HG03039 (cell line): Measurements from ENCODE around the gene CCNJ.
A peak's percentile ranks its signal among the peaks of the same experiment; 100 is the strongest.
"Not testable (repeated sequence)": the region's sequence is repeated elsewhere in the genome, so short reads cannot be mapped to it uniquely, and the experiment has no call there.

Experiments used
- ATAC-seq: cut with Tn5 transposase; IDR thresholded peaks from one replicate; pipeline ENCODE4 v1.9.1; 2021; ENCODE audit warnings: mild to moderate bottlenecking, moderate library complexity; ENCODE audit not compliant: unreplicated experiment

CCNJ gene, protein sequence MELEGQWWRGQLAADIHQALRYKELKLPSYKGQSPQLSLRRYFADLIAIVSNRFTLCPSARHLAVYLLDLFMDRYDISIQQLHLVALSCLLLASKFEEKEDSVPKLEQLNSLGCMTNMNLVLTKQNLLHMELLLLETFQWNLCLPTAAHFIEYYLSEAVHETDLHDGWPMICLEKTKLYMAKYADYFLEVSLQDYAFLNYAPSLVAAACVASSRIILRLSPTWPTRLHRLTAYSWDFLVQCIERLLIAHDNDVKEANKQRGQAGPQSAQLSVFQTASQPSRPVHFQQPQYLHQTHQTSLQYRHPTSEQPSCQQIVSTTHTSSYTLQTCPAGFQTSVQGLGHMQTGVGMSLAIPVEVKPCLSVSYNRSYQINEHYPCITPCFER

DNA sequence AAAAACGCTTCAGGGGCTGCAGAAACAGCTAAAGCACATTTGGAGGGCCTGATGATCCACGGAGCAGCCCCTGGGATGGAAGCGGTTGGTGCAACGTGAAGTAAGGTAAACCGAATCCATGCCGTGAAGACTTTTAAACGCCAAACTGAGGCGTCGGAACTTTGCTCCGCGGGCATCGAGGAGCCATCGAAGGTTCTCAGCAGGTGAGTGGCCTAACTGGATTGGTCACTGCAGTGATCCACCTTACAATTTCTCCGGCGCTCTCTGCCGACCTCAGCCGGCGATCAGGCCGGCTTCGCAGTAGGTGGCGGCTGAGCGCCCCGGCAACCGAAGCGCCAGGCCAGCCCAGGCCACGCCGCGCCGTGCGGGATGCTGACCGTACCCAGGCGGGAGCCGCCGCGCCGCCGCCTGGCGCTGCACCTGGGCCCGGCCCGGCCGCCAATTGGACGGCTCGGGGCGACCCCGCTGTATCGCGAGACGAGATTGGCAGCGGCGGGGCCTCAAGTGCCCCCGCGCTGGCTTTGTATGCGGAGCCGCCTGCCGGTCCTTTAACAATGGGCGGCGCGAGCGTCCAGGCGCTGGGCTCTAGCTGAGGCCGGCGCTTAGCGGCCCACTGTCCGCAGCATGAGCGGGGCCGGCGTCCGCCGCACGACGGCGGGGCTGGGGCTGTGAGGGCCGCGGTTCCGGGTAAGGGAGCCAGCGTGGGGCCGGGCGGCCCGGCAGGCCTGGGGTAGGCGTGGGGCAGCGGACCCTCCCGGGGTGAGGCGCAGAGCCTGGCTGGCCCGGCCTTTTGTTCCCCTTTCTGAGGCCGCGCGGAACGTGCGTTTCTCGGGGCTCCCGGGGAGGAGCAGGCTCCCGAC, at the start of gene CCNJ:
TSS of gene CCNJ (plus strand) at position 551 of the 860 bp plus-strand sequence. CDS start 811 bp downstream, outside the sequence.
- ATAC-seq: peak; percentile 69

DNA sequence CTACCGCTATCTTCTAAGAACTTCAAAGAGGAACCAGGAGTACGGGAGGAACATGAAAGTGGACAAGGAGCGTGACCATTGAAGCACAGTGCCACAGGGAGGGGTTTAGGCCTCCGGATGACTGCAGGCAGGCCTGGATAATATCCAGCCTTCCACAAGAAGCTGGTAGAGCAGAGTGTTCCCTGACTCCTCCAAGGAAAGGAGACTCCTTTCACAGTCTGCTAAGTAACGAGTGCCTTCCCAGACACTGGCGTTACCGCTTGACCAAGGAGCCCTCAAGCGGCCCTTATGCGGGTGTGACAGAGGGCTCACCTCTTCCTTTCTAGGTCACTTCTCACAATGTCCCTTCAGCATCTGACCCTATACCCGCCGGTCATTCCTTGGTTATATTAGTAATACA, 49.0 kb upstream of the CCNJ start:
- not testable (repeated sequence) for ATAC-seq

DNA sequence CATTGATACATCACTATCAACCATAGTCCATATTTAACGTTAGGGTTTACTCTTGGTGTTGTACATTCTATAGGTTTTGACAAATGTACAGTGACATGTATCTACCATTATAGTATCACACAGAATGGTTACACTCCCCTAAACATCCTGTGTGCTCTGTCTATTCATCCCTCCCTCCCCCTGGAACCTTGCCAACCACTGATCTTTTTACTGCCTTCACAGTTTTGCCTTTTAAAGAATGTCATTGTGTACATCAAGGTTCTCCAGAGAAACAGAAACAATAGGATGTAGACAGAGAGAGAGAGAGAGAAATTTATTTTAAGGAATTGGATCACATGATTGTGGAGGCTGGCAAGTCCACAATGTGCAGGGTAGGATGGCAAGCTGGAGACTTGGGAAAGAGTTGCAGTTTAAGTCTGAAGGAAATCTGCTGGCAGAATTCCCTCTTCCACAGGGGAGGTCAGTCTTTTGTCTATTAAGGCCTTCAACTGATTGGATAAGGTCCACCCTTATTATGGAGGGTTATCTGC, 45.1 kb upstream of the CCNJ start:
- no peak for ATAC-seq

DNA sequence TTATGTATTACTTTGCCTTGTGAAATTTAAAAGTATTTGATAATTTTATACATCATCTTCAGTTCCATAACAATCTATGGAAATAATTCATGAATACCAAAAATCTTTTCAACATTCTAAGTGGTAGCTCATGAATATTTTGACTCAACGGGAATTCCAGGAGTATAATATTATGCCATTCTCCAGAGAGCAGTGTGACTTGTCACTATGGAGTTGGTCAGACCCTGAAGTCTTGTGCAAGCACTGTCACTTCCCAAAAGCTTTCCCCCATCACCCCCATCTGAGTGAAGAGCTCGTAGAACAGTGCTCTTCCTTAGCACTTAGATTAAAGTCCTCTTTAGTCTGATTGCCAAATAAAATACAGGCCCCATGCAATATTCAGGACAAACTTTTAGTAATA, 29.4 kb upstream of the CCNJ start:
- no peak for ATAC-seq

DNA sequence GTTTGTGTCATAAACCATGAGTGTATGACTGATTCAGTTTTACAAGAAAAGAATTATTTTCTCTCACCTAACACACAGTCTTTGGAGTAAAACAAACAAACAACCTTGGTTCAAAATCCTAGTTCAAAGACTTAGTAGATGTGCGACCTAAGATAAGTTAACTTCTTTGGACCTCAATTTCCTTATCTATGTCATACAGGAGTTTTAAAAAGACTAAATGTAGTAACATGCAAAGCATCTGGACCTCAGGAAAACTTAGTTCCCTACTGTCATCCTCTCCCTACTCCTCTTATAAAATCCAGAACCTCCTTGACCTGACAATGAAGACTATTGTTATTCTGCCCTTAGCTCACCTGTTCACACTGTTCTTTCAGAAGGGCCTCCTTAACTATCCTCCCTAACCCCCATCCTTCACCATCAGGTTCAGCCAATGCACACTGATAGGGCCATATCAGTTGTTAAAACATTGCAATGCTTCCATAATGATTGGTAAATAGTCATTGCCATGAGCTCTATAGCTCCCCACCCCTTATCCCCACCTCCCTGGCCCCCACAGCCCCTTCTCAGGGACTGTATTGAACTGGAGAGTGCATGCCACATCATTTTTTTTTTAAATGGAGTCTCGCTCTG, 28.8 kb upstream of the CCNJ start:
- ATAC-seq: no peak

DNA sequence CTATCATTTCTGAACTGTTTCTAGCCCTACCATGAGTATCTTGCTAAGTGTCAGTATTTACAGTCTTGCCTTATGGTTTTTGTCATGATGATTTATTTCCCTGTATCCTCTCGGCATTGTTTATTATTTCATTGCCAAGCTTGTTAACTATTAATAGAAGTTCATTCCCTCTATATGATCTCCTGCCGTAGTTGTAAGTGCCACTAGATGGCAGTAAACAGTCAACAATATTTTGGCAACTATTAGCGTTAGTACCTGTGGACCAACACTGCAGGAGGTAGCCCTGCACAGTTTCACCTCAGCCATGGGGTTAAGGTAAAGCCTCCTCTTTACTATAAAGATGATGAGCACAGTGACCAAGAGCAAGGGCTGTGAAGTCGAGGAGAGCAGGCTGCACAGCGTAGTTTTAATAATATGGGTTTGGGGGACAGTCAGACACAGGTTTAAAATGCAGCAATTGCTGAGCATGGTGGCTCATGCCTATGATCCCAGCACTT, 26.1 kb upstream of the CCNJ start:
- ATAC-seq: no peak

DNA sequence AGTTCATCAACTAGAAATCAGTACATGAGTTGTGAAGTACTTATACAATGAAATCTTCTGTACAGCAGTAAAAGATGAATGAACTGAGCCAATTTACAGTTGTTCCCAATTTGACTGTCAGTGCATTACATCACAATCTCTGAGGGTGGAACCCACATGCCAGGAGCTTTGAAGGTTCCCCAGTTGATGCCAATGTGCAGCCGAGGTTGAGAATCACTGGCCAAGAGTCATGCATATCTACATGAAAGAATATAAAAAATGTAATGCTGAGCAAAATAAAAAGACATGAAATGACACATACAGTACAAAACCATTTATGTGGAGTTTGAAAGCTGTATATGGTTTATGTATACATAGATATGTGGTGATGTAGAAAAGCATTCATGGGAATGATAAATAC, 22.1 kb upstream of the CCNJ start:
- no peak for ATAC-seq

DNA sequence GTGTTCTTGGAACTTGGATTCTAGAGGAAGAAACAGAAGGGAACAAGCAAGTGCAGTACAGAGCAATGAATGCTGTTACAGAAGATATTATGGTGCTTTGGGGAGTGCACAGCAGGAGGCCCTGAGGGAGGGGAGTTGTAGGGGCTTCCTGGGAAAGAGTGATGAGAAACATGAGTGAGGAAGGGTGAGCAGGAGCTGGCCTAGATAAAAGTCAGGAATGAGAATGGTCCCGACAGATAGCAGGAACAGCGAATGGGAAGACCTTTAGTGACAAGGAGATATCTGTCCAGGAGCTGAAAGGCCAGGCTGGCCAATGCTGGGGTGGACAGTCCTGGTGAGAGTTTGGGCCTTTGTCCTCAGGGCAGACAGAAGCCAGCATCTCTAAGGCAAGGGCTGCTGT, 20.6 kb upstream of the CCNJ start:
- ATAC-seq: no peak

DNA sequence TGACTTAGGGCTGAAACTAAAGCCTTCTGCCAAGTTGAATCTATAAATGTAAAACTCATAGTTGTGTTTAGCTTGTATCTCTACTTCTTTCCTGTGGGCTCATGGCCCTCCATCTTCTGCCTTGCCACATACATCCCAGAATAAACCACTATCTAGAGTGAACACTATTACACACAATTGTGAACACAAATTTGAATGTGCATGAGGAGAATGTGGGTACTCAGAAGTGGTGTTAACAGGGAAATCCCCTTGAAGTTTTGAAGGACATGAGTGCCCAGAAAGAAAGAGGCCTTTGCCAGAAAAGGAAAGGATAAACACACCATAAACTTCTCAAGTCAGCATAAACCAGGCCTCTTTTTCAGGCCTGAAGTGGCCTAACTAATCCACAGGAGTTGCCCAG, 20.2 kb upstream of the CCNJ start:
- ATAC-seq: no peak

DNA sequence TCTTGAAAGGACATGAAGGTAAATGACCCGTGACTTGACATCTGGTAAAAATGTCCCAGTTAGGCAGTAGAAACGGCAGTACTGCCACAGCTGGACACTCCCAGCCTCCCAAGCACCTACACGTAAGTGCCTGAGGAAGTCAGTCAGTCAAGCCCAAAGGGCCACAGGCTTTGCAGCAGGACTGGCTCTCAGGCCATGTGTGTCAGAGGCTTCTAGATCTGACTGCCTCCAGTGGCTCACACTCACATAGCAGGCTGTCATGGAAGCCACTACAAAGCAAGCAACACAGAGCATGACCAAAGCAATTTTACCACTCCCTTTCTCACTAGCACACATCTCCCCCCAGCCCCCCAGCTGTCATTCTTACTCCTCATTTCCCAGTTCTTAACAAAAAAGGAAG, 17.8 kb upstream of the CCNJ start:
- ATAC-seq: no peak

DNA sequence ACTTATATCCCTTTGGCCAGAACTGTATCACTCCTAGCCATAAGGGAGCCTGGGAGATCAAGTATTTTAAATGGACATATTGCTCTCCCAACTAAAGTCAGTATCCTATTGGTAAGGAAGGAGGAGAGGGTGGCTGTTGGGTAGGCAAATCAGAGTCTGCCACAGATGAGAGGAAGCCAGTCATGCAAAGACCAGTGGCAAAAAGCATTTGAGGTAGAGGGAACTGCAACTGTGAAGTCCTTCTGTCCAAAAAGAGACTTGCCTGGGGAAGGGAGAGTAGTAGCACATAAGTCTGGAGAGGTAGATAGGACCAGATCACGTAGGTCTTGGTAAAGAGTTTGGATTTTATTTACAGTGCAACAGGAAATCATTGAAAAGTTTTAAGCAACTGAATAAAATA, 8.8 kb upstream of the CCNJ start:
- no peak for ATAC-seq

DNA sequence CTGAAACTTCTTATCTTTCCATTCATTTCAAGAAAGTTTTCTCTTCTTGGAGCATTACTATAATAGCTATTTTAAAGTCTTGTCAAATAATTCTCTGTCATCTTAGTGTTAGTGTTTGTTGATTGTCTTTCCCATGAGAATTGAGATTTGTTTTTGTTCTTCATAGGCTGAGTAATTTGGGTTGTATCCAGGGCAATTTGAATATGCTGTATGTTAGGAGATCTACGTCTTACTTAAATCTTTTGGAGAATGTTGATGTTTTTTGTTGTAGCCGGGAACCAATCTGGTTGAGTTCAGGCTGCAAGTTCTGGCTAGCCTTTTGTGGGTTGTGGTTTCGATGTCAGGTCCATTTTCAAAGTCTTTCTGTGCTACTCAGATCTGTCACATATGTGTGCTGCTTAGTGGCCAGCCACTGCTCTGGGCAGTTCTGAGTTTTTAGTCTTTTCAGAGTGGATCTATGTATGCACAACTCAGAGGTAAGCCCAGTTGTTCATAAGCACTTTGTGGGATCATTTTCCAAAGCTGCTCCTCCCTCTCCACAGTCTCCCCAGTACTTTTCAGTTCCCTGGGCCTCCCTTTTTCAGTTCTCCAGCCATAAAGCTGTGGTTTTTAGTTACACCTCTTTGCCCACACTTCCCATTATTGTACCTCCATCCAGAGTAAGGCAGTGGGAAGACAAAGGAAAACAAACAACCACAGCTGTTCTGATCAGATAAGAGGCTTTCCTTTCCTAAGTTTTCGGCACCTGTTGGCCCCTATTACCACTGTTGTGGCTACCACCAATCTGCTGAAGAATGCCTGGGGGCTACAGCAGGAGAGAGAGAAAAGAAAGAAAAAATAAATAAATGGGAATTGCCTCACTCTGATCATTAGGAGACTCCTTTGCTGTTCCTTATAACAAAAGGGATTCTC, 4.7 kb upstream of the CCNJ start:
- ATAC-seq: no peak

DNA sequence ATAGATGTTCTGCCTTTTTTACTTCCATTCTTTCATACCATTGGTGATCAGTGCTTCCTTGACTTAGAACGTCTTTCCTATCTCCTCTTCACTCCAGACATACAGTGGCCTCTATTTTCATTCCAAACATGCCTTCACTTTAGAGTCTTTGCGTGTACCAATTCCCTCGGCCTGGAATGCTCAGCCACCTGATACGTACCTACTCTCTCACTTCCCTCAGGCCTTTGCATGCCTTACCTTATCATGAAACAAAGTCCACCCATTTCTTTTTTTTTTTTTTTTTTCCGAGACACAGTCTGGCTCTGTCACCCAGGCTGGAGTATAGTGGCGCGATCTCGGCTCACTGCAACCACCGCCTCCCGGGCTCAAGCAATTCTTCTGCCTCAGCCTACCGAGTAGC, 2.2 kb upstream of the CCNJ start:
- no peak for ATAC-seq

DNA sequence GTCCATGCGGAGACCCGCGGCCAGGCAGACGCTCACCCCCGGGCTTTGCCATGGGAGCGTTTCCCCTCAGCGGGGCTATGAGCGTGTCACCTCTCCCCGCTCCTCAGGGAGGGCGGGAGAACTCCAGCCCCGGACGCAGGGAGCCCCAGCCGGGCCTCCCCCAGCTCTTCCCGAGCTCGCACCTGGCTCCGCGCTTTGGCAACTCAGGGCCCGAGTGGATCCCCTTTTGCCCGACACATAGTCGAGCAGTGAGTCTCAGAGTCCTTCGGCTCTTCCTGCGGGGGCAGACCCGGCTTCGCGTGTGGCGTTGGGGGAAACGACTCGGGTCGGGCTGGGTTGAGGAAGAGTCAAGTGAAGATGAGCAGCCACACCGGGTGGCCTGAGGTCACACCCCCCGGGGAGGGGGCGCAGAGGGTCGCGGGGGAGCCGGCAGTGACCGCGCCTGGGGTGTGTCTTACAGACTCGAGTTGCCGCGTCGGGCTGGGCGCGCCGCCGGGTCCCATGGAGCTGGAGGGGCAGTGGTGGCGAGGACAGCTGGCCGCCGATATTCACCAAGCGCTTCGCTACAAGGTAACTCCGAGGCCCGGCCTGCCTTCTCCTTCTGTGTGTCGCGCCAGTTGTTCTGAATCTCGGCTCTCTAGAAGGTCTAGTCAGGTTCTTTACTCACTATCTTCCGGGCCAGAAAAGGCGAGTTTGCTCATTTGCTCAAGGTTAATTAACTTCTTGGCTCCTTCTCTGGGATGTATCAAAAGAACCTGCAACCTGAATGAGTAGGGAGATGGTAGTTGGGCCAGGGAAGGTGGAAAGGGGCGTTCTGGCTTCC, 721 bp downstream of the CCNJ start:
- ATAC-seq: peak; percentile 49

DNA sequence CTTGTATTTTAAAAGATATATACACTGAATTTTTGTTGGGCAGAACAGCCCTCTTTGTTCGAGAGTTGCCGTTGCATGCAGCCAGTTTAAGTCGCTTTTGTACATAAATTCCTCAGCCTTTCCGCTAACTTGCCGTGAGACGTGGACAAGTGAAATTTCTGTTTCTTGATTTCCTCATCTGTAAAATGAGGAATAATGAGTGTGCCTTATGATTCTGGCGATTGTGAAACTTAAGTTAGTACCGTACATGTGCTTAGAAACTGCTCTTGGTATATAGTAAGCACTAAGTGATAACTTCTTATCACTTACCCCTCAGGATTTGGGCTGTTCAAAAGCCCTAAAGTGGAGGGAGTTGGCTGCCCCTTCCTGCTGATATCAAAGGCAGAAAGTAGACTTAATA, 1.4 kb downstream of the CCNJ start:
- no peak for ATAC-seq

DNA sequence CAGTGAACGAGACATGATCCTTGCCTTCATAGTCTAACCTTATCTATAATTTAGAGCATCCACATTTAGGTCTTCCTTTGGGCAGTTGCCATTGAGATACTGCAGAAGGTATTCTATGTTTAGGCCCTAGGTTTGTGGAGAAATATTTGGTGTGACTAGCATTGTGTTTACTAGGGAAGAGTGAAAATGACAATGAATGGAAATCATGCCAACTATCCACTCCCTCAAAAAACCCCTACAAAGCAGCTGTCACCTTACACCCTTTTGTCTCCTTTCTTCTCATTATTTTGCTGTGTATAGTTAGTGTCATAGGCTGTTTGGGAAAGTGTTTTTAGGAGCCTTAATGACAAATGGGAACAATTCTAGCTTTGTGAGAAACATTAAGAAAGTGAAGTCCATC, 3.2 kb downstream of the CCNJ start:
- ATAC-seq: no peak

DNA sequence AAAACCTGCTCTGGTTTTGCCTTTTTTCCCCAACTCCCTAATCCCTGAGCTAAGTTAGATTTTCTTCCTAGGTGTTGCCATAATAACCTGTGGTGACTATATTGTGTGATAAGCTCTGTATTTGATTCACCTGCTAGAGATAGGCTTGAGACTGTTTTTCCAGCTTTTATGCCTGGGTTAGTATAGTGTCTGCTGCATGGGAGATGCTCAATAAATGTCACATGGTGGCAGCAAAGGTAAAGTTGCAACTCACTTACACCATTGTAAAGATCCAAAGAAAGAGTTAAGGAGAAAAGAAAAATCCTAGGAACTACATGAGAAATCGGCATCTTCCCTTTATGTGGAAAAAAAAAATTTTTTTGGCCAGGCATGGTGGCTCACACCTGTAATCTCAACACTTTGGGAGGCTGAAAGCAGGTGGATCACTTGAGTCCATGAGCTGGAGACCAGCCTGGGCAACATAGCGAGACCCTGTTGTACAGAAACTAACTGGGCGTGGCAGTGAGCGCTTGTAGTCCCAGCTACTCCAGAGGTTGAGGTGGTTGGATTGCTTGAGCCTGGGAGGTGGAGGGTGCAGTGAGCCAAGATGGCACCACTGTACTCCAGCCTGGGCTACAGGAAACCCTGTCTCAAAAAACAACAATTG, 3.7 kb downstream of the CCNJ start:
- ATAC-seq: no peak

DNA sequence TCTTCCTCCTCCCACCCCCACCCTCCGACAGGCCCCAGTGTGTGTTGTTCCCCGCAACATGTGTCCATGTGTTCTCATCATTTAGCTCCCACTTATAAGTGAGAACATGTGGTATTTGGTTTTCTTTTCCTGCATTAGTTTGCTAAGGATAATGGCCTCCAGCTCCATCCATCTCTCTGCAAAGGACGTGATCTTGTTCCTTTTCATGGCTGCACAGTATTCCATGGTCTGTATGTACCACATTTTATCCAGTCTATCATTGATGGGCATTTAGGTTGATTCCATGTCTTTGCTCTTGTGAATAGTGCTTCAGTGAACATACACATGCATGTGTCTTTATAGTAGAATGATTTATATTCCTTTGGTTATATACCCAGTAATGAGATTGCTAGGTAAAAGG, 4.5 kb downstream of the CCNJ start:
- ATAC-seq: not testable (repeated sequence)

DNA sequence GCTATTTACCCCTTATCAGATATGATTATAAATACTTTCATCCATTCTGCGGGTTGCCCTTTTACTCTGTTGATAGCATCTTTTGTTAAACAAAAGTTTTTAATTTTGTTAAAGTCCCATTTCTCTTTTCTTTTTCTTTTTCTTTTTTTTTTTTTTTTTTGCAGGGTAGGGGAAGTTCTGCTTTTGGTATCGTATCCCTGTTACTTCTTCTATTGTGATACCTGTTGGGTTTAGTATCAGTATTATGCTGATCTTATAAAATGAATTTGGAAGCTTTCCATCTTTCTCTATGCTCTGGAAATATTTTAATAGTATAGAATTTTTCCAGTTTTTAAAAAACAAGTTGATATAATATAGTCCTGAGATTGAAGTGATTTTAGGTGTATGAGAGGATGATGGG, 6.0 kb downstream of the CCNJ start:
- ATAC-seq: no peak
